HFFc6 (cell line): ENCODE measurements around the gene CLN3. TPM values are rescaled to one million over a fixed set of nuclear protein-coding genes. Genes with fewer than 3 reads are reported as not detected.

Experiments
- DNase-seq: peaks from one replicate; pipeline ENCODE4 v3.0.0-alpha.2; 2018
- H3K27ac Mint-ChIP-seq: 2 replicates; pipeline ENCODE4 v1.8.0; 2020; ENCODE audit warnings: mild to moderate bottlenecking, mixed read lengths
- H3K27me3 Mint-ChIP-seq: 2 replicates; pipeline ENCODE4 v1.8.0; 2021; ENCODE audit warnings: mild to moderate bottlenecking, moderate library complexity, mixed read lengths; ENCODE audit not compliant: insufficient read depth
- H3K36me3 Mint-ChIP-seq: 2 replicates; pipeline ENCODE4 v1.8.0; 2021; ENCODE audit warnings: low read depth, mixed read lengths
- H3K4me1 Mint-ChIP-seq: 2 replicates; pipeline ENCODE4 v1.8.0; 2020; ENCODE audit warnings: low read depth, mixed read lengths
- H3K4me3 Mint-ChIP-seq: 2 replicates; pipeline ENCODE4 v1.8.0; 2020; ENCODE audit warnings: mild to moderate bottlenecking, moderate library complexity, mixed read lengths
- H3K9me3 Mint-ChIP-seq: 2 replicates; pipeline ENCODE4 v1.8.0; 2020; ENCODE audit warnings: mild to moderate bottlenecking, mixed read lengths
- CTCF ChIP-seq: fragments of 200-600 bp; sonication (generic); IDR thresholded peaks from 2 replicates; pipeline ENCODE4 v1.5.0; 2021; ENCODE audit warnings: antibody characterized with exemption, mild to moderate bottlenecking
- total RNA-seq, 6 experiments: library from RNA; stranded (reverse); fragmentation: NEBNext Ultra II Directional; extraction: Animal tissue kit (Norgen Biotek cat#: 25700); gene quantifications; 2 replicates in 1 of 6; 3 replicates in 5 of 6; pipeline ENCODE4 v1.2.3, GENCODE V29; 2021

CLN3 gene
- total RNA-seq, 6 experiments from 2014 or later: 17.7 to 29.3 (median 22.1) TPM

GRCh38 chr16:28520672-28521071 is 28.8 kb upstream of the CLN3 start:
- H3K4me3 Mint-ChIP-seq: no peak overlapping the region
- TF ChIP-seq CTCF: no peak
- peaks cover 5% of the 10 kb centered on the region for H3K27me3 Mint-ChIP-seq
- H3K4me1 Mint-ChIP-seq: no peaks in the 10 kb centered on the region
- no peaks in the 10 kb centered on the region for H3K36me3 Mint-ChIP-seq
- no peaks in the 10 kb centered on the region for H3K9me3 Mint-ChIP-seq
- no peak overlapping the region for H3K27ac Mint-ChIP-seq
- DNase-seq: no peak

GRCh38 chr16:28514246-28514645 is 22.4 kb upstream of the CLN3 start:
- Mint-ChIP-seq H3K36me3 (no peaks in the 10 kb centered on the region), H3K27me3 (peaks cover 6% of the 10 kb centered on the region), H3K9me3 (no peaks in the 10 kb centered on the region), H3K4me1 (no peaks in the 10 kb centered on the region), H3K27ac (no peak overlapping the region), H3K4me3 (no peak overlapping the region)
- no peak for TF ChIP-seq CTCF
- no peak for DNase-seq

- no peak for TF ChIP-seq CTCF
- DNase-seq: no peak
- no peaks in the 10 kb centered on the region for H3K9me3 Mint-ChIP-seq
- no peaks in the 10 kb centered on the region for H3K4me1 Mint-ChIP-seq
- H3K4me3 Mint-ChIP-seq: no peak overlapping the region
- no peaks in the 10 kb centered on the region for H3K36me3 Mint-ChIP-seq
- H3K27me3 Mint-ChIP-seq: peaks cover 6% of the 10 kb centered on the region
- no peak overlapping the region for H3K27ac Mint-ChIP-seq
Observed at GRCh38 chr16:28513484-28514181, 21.8 kb upstream of the CLN3 start.

GRCh38 chr16:28511801-28512789 is 20.2 kb upstream of the CLN3 start:
- no peak overlapping the region for H3K4me3 Mint-ChIP-seq
- no peaks in the 10 kb centered on the region for H3K36me3 Mint-ChIP-seq
- DNase-seq: no peak
- no peaks in the 10 kb centered on the region for H3K4me1 Mint-ChIP-seq
- H3K27me3 Mint-ChIP-seq: peaks cover 11% of the 10 kb centered on the region
- no peaks in the 10 kb centered on the region for H3K9me3 Mint-ChIP-seq
- H3K27ac Mint-ChIP-seq: no peak overlapping the region
- TF ChIP-seq CTCF: no peak

- no peaks in the 10 kb centered on the region for H3K9me3 Mint-ChIP-seq
- no peaks in the 10 kb centered on the region for H3K4me1 Mint-ChIP-seq
- H3K36me3 Mint-ChIP-seq: no peaks in the 10 kb centered on the region
- no peak for TF ChIP-seq CTCF
- H3K27ac Mint-ChIP-seq: no peak overlapping the region
- peaks cover 17% of the 10 kb centered on the region for H3K27me3 Mint-ChIP-seq
- H3K4me3 Mint-ChIP-seq: no peak overlapping the region
- no peak for DNase-seq
Observed at GRCh38 chr16:28511031-28511430, 19.2 kb upstream of the CLN3 start.
